HepG2 (cell line): Measurements from ENCODE around the gene FXYD4. TPM values are rescaled to one million over a fixed set of nuclear protein-coding genes. Genes with fewer than 3 reads are reported as not detected.

ENCODE experiments used
- ATAC-seq: fragments of 200-7000 bp; cut with Tn5 transposase; 3 replicates; pipeline ENCODE4 v1.9.1; 2020; ENCODE audit warnings: mild to moderate bottlenecking, moderate library complexity
- BruUV-seq: library from RNA; stranded (reverse); fragments of 400-500 nt; replicated peaks from 2 replicates; lab custom pipeline; 2021; lab: Mats Ljungman, UMichigan
- CTCF ChIA-PET: fragments of 300-600 bp; formaldehyde crosslinking; extraction: SDS; loops from one replicate; lab custom pipeline; 2021; ENCODE audit warnings: low total read pairs, inconsistent platforms, low intra/inter-chr PET ratio; lab: Yijun Ruan, JAX
- POLR2A ChIA-PET: fragments of 350-600 bp; sonication (Branson Sonifier 250); formaldehyde crosslinking; loops from one replicate; lab custom pipeline; 2020; ENCODE audit warnings: antibody characterized with exemption, inconsistent platforms; lab: Yijun Ruan, JAX
- DNase-seq: peaks from one replicate; pipeline ENCODE4 v3.0.0-alpha.2; 2015; ENCODE audit warnings: low spot score
- FAIRE-seq: peaks from 3 replicates; lab custom pipeline; 2011; peaks lifted over from hg19 to GRCh38; lab: Jason Lieb, UNC
- H2AFZ ChIP-seq: one replicate; pipeline ENCODE4 v1.6.1; 2011; ENCODE audit warnings: low read length, inconsistent platforms
- H3K27ac ChIP-seq: fragments of 300-600 bp; 3 replicates; pipeline ENCODE4 v1.8.0; 2011; ENCODE audit warnings: mixed run types, mild to moderate bottlenecking, mixed read lengths, low read length, inconsistent platforms; ENCODE audit not compliant: insufficient read depth; ENCODE audit errors: extremely low read length
- H3K27me3 ChIP-seq, 2 experiments: fragments of 200-600 bp in 1 of 2; 2 replicates in 1 of 2; 3 replicates in 1 of 2; pipeline versions ENCODE4 v1.6.0 to v1.8.0; 2011; ENCODE audit warnings: low read length in 2 of 2, mild to moderate bottlenecking in 2 of 2, moderate library complexity in 2 of 2, inconsistent platforms in 1 of 2; ENCODE audit not compliant: insufficient read depth in 2 of 2, control insufficient read depth in 1 of 2
- H3K36me3 ChIP-seq, 2 experiments: fragments of 200-600 bp in 1 of 2; replicated peaks in 1 of 2; 2 replicates in 1 of 2; 3 replicates in 1 of 2; pipeline versions ENCODE4 v1.5.1 to v1.8.0; 2011; ENCODE audit warnings: low read length in 2 of 2, inconsistent platforms in 1 of 2; ENCODE audit not compliant: insufficient read depth in 2 of 2, control insufficient read depth in 1 of 2
- H3K4me1 ChIP-seq: 2 replicates; pipeline ENCODE4 v1.5.1; 2012; ENCODE audit warnings: low read length, inconsistent platforms; ENCODE audit not compliant: insufficient read depth
- H3K4me2 ChIP-seq: 2 replicates; pipeline ENCODE4 v1.6.0; 2011; ENCODE audit warnings: low read depth, low read length, inconsistent platforms
- H3K4me3 ChIP-seq, 3 experiments: fragments of 200-600 bp in 1 of 3; sonication (generic), shearing (Covaris generic) in 1 of 3; replicated peaks in 1 of 3; 2 replicates each; pipeline ENCODE4 v1.5.1; 2011 to 2016; ENCODE audit warnings: low read length in 3 of 3, inconsistent platforms in 2 of 3, low read depth in 2 of 3, mild to moderate bottlenecking in 2 of 3, control low read depth in 1 of 3, mixed read lengths in 1 of 3; ENCODE audit not compliant: insufficient read depth in 1 of 3
- H3K79me2 ChIP-seq: one replicate; pipeline ENCODE4 v1.6.1; 2011; ENCODE audit warnings: low read length, inconsistent platforms; ENCODE audit not compliant: insufficient read depth
- H3K9ac ChIP-seq: 2 replicates; pipeline ENCODE4 v1.6.0; 2011; ENCODE audit warnings: mild to moderate bottlenecking, low read depth, low read length, inconsistent platforms; ENCODE audit not compliant: insufficient read depth
- H3K9me3 ChIP-seq: 2 replicates; pipeline ENCODE4 v1.5.1; 2012; ENCODE audit warnings: mild to moderate bottlenecking, low read length
- H4K20me1 ChIP-seq: 2 replicates; pipeline ENCODE4 v1.6.0; 2011; ENCODE audit warnings: inconsistent platforms, mild to moderate bottlenecking, low read length, moderate library complexity; ENCODE audit not compliant: insufficient read depth
- DNMT3B ChIP-seq: conservative IDR thresholded peaks from 2 replicates; pipeline ENCODE4 v1.6.1; 2016; ENCODE audit warnings: missing biosample characterization, control low read depth
- FOXA1 ChIP-seq, 2 experiments: fragments of 450-650 bp in 1 of 2; sonication (generic) in 1 of 2; formaldehyde crosslinking in 1 of 2; IDR thresholded peaks; 2 replicates each; pipeline versions ENCODE4 v1.4.0 to v1.6.1; 2016 to 2020; ENCODE audit warnings: missing genetic modification reagents in 1 of 2
- FOXP1 ChIP-seq, 2 experiments: fragments of 450-650 bp in 1 of 2; IDR thresholded peaks; 2 replicates each; pipeline ENCODE4 v1.6.1; 2017 to 2018; ENCODE audit warnings: antibody characterized with exemption in 1 of 2
- HDAC1 ChIP-seq: sonication (generic); formaldehyde crosslinking; IDR thresholded peaks from 2 replicates; pipeline ENCODE4 v1.5.1; 2020; ENCODE audit warnings: mild to moderate bottlenecking, missing genetic modification reagents
- HMGA1 ChIP-seq: sonication (generic); formaldehyde crosslinking; conservative IDR thresholded peaks from 2 replicates; pipeline ENCODE4 v1.4.0; 2020; ENCODE audit warnings: missing genetic modification reagents
- HNRNPL ChIP-seq: fragments of 200-400 bp; formaldehyde crosslinking; IDR thresholded peaks from 2 replicates; pipeline ENCODE4 v1.6.1; 2017; ENCODE audit warnings: mild to moderate bottlenecking, low read depth, low read length
- KAT7 ChIP-seq: IDR thresholded peaks from 2 replicates; pipeline ENCODE4 v1.6.1; 2018; ENCODE audit warnings: borderline replicate concordance, missing compliant biosample characterization
- MXD3 ChIP-seq: IDR thresholded peaks from 2 replicates; pipeline ENCODE4 v1.6.1; 2016; ENCODE audit warnings: mild to moderate bottlenecking, missing biosample characterization, missing genetic modification reagents
- MYC ChIP-seq: sonication (generic); formaldehyde crosslinking; IDR thresholded peaks from 2 replicates; pipeline ENCODE4 v1.9.0; 2021; ENCODE audit warnings: missing genetic modification reagents, borderline replicate concordance
- SAFB2 ChIP-seq: sonication (generic); formaldehyde crosslinking; IDR thresholded peaks from 2 replicates; pipeline ENCODE4 v1.5.1; 2020; ENCODE audit warnings: missing genetic modification reagents, low read depth, mild to moderate bottlenecking, borderline replicate concordance
- TEAD2 ChIP-seq: sonication (generic); formaldehyde crosslinking; IDR thresholded peaks from 2 replicates; pipeline ENCODE4 v1.9.0; 2021; ENCODE audit warnings: missing genetic modification reagents
- TRIM22 ChIP-seq: fragments of 450-650 bp; IDR thresholded peaks from 2 replicates; pipeline ENCODE4 v1.6.1; 2017
- ZNF329 ChIP-seq: sonication (generic); formaldehyde crosslinking; IDR thresholded peaks from 2 replicates; pipeline ENCODE4 v1.9.0; 2021; ENCODE audit warnings: low read depth, mild to moderate bottlenecking, missing genetic modification reagents
- ZNF615 ChIP-seq: sonication (generic); formaldehyde crosslinking; IDR thresholded peaks from 2 replicates; pipeline ENCODE4 v1.5.0; 2020; ENCODE audit warnings: mild to moderate bottlenecking, missing genetic modification reagents, borderline replicate concordance
- WGBS: methylation state at CpG from one replicate; pipeline ENCODE4 v1.1.6; 2017; ENCODE audit warnings: low lambda C conversion rate; 5-methylcytosine and 5-hydroxymethylcytosine counted together
- in situ Hi-C: cut with HindIII; loops from 2 replicates; pipeline ENCODE4 v1.10.0; 2017; ENCODE audit warnings: low pct_unique_long_range_greater_than_20kb; ENCODE audit not compliant: extremely low pct_ligation_motif_present
- intact Hi-C: fragments of 100-400 bp; cut with micrococcal nuclease; formaldehyde crosslinking; loops from one replicate; pipeline ENCODE4 v1.10.0; 2022; ENCODE audit not compliant: unreplicated experiment
- polyA plus RNA-seq, 8 experiments: library from polyadenylated mRNA; depleted of rRNA in 3 of 8; stranded (reverse) in 7 of 8; unstranded in 1 of 8; fragments of >200 nt; fragmentation: Illumina TruSeq in 4 of 8; extraction: Trizol in 4 of 8; gene quantifications; 2 replicates each; pipeline versions ENCODE4 v1.2.1 to v1.2.3, GENCODE V29; 2011 to 2016; ENCODE audit warnings: low read depth in 4 of 8, missing spikeins in 1 of 8, mixed read lengths in 1 of 8; ENCODE audit not compliant: insufficient read depth in 1 of 8
- total RNA-seq, 5 experiments: library from RNA; depleted of rRNA; stranded (reverse); fragments of >200 nt; fragmentation: Illumina TruSeq; extraction: Trizol; gene quantifications; 2 replicates each; pipeline ENCODE4 v1.2.3, GENCODE V29; 2016; ENCODE audit warnings: low read depth in 1 of 5
- TF ChIP-seq, protein P1 (sequence below), 2 experiments: sonication (generic) in 1 of 2; formaldehyde crosslinking in 1 of 2; IDR thresholded peaks; 2 replicates each; pipeline versions ENCODE4 v1.6.1 to v1.9.0; 2014 to 2022; ENCODE audit warnings: antibody characterized with exemption in 1 of 2, borderline replicate concordance in 1 of 2, inconsistent platforms in 1 of 2, low read depth in 1 of 2, missing genetic modification reagents in 1 of 2
- TF ChIP-seq, protein P2 (sequence below): sonication (generic); formaldehyde crosslinking; IDR thresholded peaks from 2 replicates; pipeline ENCODE4 v1.8.1; 2023; ENCODE audit warnings: mild to moderate bottlenecking, missing genetic modification reagents

The FXYD4 gene
- total and polyA plus RNA-seq, 2 of the 13 experiments (the other 11 are each of a cell fraction or from before 2014, with no cell fraction given) = not detected

- intact Hi-C loops = no loop called here
- H3K9me3 ChIP-seq = no peaks in the 10 kb centered on the region
- ATAC-seq (no peak), FAIRE-seq (no peak), DNase-seq (no peak)
- no peak overlapping the region for H3K4me3 ChIP-seq
- no peaks in the 10 kb centered on the region for H3K36me3 ChIP-seq
- BruUV-seq = no TSS peak
- no peaks in the 10 kb centered on the region for H4K20me1 ChIP-seq
- CTCF ChIA-PET = interaction anchor here (2.0 kb wide), 1 partner anchor 86 kb away, joined by 16 read pairs; no protein-coding TSS in a partner anchor
- POLR2A ChIA-PET = interaction anchor here (0.9 kb wide), 1 partner anchor 60 kb away, joined by 3 read pairs; the partner anchor contains the start of gene ZNF487
- H3K4me1 ChIP-seq = peaks cover 29% of the 10 kb centered on the region
- no peak overlapping the region for H3K27ac ChIP-seq
- no peak overlapping the region for H3K4me2 ChIP-seq
- H3K9ac ChIP-seq = no peak overlapping the region
- H3K79me2 ChIP-seq = no peaks in the 10 kb centered on the region
- H3K27me3 ChIP-seq = peaks cover 0 to 8% of the 10 kb centered on the region in 2 experiments; a peak in 1 of 5 replicates
- WGBS = 54% methylated on average over 9 of the region's 9 CpGs
- in situ Hi-C loops = no loop called here
- no peak overlapping the region for H2AFZ ChIP-seq
- TF ChIP-seq HNRNPL (no peak), FOXP1 (IDR thresholded peaks at IDR 0.05) (no peak), FOXP1 (CRISPR knock-in tag; IDR thresholded peaks at IDR 0.05) (no peak), SAFB2 (CRISPR knock-in tag) (no peak), HMGA1 (CRISPR knock-in tag) (no peak), ZNF615 (CRISPR knock-in tag) (no peak), MXD3 (CRISPR knock-in tag) (no peak), DNMT3B (CRISPR knock-in tag) (no peak), MYC (CRISPR knock-in tag) (no peak), TEAD2 (CRISPR knock-in tag) (no peak), ZNF329 (CRISPR knock-in tag) (no peak), FOXA1 (IDR thresholded peaks at IDR 0.05) (no peak), FOXA1 (CRISPR knock-in tag; IDR thresholded peaks at IDR 0.05) (no peak), TRIM22 (no peak), HDAC1 (CRISPR knock-in tag) (no peak), KAT7 (CRISPR knock-in tag) (no peak)
- TF ChIP-seq, protein P1, sequence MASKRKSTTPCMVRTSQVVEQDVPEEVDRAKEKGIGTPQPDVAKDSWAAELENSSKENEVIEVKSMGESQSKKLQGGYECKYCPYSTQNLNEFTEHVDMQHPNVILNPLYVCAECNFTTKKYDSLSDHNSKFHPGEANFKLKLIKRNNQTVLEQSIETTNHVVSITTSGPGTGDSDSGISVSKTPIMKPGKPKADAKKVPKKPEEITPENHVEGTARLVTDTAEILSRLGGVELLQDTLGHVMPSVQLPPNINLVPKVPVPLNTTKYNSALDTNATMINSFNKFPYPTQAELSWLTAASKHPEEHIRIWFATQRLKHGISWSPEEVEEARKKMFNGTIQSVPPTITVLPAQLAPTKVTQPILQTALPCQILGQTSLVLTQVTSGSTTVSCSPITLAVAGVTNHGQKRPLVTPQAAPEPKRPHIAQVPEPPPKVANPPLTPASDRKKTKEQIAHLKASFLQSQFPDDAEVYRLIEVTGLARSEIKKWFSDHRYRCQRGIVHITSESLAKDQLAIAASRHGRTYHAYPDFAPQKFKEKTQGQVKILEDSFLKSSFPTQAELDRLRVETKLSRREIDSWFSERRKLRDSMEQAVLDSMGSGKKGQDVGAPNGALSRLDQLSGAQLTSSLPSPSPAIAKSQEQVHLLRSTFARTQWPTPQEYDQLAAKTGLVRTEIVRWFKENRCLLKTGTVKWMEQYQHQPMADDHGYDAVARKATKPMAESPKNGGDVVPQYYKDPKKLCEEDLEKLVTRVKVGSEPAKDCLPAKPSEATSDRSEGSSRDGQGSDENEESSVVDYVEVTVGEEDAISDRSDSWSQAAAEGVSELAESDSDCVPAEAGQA (IDR thresholded peaks at IDR 0.05; ENCODE audit: low read depth) = no peak
- TF ChIP-seq, protein P1 (CRISPR knock-in tag; IDR thresholded peaks at IDR 0.05; ENCODE audit: borderline replicate concordance) = no peak
- TF ChIP-seq, protein P2, sequence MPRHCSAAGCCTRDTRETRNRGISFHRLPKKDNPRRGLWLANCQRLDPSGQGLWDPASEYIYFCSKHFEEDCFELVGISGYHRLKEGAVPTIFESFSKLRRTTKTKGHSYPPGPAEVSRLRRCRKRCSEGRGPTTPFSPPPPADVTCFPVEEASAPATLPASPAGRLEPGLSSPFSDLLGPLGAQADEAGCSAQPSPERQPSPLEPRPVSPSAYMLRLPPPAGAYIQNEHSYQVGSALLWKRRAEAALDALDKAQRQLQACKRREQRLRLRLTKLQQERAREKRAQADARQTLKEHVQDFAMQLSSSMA (CRISPR knock-in tag) = no peak
Measured at GRCh38 chr10:43376046-43376635, 4.7 kb downstream of the FXYD4 start.
